Astrocyte of the spinal cord (primary cell): ENCODE data around the gene TSPAN5.

Experiments used
- DNase-seq: peaks from one replicate; pipeline ENCODE4 v3.0.0; 2011; ENCODE audit warnings: low read depth, low spot score
- H3K4me3 ChIP-seq: 2 replicates; pipeline ENCODE4 v1.5.1; 2011; ENCODE audit warnings: low read depth, mild to moderate bottlenecking, low read length, moderate library complexity
- in situ Hi-C: cut with HindIII; loops from 2 replicates; pipeline ENCODE4 v1.10.0; 2017; ENCODE audit warnings: low sequenced_read_pairs
- TF ChIP-seq, protein P1 (sequence below): IDR thresholded peaks from 2 replicates; pipeline ENCODE4 v1.5.1; 2012; ENCODE audit warnings: low read depth, mild to moderate bottlenecking, low read length, inconsistent platforms

Gene TSPAN5

DNA sequence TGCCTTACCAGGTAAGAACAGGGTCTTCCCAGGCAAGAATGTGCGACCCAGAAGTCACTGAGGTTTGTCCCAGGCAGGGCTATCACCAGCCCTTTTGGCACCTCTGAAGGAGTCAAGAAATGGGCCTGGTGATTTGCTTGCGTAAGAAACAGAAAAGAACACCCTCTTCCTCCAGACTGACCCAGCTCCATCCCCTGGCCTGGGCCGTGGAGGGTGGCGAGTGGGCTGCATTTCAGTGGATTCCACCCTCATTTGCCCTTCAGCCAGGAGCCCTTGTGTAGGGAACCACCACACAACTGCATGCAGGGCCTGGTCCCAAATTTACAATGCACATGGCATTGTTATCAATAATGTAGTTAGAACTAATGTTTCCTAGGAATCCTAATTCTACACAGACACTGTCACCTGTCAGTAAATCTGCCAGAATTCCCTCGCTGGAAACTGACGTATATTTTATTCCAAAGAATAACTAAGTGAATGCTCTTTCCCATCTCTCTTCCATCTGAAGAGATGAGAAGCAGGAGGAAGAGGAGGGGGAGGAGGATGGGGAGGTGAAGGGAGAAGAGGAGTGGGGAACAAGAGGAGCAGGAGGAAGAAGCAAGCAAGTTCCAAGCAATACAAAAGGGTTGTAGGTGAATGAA, 46.6 kb downstream of the TSPAN5 start:
- DNase-seq, result no peak
- in situ Hi-C loops, result no loop called here
- no peak overlapping the region for H3K4me3 ChIP-seq
- TF ChIP-seq, protein P1, sequence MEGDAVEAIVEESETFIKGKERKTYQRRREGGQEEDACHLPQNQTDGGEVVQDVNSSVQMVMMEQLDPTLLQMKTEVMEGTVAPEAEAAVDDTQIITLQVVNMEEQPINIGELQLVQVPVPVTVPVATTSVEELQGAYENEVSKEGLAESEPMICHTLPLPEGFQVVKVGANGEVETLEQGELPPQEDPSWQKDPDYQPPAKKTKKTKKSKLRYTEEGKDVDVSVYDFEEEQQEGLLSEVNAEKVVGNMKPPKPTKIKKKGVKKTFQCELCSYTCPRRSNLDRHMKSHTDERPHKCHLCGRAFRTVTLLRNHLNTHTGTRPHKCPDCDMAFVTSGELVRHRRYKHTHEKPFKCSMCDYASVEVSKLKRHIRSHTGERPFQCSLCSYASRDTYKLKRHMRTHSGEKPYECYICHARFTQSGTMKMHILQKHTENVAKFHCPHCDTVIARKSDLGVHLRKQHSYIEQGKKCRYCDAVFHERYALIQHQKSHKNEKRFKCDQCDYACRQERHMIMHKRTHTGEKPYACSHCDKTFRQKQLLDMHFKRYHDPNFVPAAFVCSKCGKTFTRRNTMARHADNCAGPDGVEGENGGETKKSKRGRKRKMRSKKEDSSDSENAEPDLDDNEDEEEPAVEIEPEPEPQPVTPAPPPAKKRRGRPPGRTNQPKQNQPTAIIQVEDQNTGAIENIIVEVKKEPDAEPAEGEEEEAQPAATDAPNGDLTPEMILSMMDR, result no peak

DNA sequence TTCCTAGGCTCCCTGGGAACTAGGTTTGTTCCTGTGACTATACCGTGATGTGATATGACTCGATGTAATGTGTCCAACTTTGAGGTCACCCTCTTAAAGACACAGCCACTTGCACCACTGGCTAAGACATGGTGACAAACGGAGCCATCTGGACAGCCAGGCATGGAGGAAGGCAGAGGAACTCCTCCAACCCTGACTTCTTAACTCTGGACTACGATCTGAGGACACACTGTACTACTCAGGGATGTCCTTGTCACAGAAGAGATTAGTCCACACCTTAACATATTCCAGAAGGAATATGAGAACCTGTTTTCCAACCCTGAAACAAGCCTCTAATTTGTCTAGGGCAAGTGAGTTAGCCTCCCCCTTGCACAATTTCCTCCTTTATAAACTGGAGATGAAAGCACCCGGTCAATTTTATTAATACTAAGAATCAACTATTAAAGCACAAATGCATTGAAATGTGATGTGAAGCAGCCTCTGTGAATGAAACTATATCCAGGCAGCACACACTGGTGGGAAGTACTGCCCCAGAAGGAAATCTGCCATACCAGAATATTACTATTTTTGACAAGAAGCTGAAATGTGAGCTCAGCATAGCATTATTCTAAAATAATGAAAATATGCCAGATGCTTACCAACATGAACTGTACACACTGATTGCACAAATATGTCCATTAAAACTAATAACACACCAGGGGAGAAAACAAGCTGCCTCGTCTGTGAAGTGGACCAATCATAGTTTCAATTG, 47.3 kb downstream of the TSPAN5 start:
- in situ Hi-C loops, result no loop called here

DNA sequence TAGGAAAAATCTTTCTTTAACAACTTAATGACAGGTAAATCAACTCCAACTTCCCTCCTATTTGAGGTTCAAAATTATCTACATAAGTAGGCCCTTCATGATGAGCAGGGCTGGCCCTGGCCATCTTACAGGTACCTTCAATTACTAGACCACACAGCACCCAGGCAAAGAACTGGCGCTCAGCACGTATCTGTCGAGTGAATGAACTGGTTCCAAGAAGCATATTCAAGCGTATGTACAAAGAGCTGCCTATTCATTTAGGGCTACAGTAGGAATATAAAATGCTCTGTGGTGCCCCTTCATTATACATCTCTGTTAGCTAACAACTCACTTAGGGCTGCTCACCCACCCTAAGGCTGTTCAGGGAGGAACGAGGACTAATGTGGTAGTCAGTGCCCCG, 48.0 kb downstream of the TSPAN5 start:
- TF ChIP-seq, protein P1, result no peak
- in situ Hi-C loops, result no loop called here
- H3K4me3 ChIP-seq, result no peak overlapping the region
- no peak for DNase-seq

More for the DNA sequence above, 47.3 kb downstream of the TSPAN5 start:
- TF ChIP-seq, protein P1, result no peak
- no peak for DNase-seq
- no peak overlapping the region for H3K4me3 ChIP-seq

DNA sequence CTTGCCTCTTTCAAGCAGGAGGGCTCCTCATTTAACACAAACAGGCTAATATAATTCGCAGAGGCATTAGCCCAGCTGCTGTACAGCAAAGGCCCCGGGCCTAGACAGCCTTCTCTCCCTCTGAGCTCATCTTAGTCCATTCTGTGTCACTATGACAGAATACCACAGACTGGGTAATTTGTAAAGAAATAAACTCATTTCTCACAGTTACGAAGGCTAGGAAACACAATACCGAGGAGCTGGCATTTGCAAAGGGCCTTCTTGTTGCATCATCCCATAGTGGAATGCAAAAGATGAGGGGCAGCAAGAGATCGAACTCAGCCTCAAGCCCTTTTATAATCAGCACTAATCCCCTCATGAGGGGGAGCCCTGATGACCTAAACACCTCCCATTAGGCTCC, 48.5 kb downstream of the TSPAN5 start:
- TF ChIP-seq, protein P1, result no peak
- H3K4me3 ChIP-seq, result no peak overlapping the region
- DNase-seq, result no peak
- in situ Hi-C loops, result no loop called here

DNA sequence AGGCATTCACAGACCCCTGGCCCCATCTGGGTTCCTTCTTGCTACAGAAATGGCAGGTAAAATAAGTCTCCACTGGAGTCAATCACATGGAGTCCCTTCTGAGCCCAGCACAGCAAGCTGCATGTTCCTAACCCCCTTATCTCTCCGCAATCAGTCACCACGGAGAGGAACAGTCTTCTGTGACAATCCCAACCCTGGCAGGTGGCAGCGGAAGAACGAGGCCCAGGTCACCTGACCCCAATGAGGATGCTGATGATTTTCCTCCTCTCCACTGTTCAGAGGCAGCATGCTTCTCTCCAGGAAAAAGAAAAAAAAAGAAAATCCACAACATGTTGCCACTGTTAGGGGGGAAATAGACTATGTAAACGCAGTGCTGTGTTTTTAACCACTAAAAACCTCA, 50.1 kb downstream of the TSPAN5 start:
- no peak overlapping the region for H3K4me3 ChIP-seq
- in situ Hi-C loops, result no loop called here
- DNase-seq, result no peak
- TF ChIP-seq, protein P1, result no peak

DNA sequence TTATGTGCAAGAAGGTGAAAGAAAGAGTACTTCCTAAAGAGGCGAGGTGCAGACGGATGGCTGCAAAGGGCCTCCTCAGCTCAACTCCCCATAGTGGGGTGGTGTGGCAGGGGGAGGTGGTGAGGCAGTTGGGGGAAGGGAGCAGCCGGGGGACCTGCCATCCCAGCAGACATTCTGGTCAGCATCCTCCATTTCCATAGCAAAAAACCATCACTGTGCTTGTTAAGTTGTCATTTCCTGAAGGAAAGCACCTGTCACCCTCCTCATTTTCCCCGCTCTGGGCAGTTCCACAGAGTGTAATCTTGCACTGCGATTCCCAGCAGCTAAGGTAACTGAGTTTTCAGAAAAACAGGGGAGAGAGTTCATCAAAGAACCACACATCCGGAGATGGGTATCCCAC, 51.5 kb downstream of the TSPAN5 start:
- DNase-seq, result no peak
- H3K4me3 ChIP-seq, result no peak overlapping the region
- TF ChIP-seq, protein P1, result no peak
- in situ Hi-C loops, result no loop called here
